HepG2 (cell line): ENCODE data around the gene RTEL1. TPM values are rescaled to one million over a fixed set of nuclear protein-coding genes. Genes with fewer than 3 reads are reported as not detected.
A peak's percentile ranks its signal among the peaks of the same experiment; 100 is the strongest.

Experiments
- AGO1 ChIP-seq: fragments of 200-400 bp; formaldehyde crosslinking; IDR thresholded peaks from 2 replicates; pipeline ENCODE4 v1.6.1; 2017; ENCODE audit warnings: mild to moderate bottlenecking, low read depth, low read length, moderate library complexity; ENCODE audit not compliant: poor library complexity, severe bottlenecking
- AKAP8 ChIP-seq: sonication (generic); formaldehyde crosslinking; IDR thresholded peaks from 2 replicates; pipeline ENCODE4 v1.5.1; 2020; ENCODE audit warnings: mild to moderate bottlenecking, missing genetic modification reagents
- ETV5 ChIP-seq: IDR thresholded peaks from 2 replicates; pipeline ENCODE4 v1.6.1; 2018; ENCODE audit warnings: missing biosample characterization, missing genetic modification reagents, inconsistent platforms, borderline replicate concordance
- JUNB ChIP-seq: sonication (generic); formaldehyde crosslinking; IDR thresholded peaks from 2 replicates; pipeline ENCODE4 v1.8.0; 2022; ENCODE audit warnings: missing genetic modification reagents, mild to moderate bottlenecking, borderline replicate concordance
- NFKBIZ ChIP-seq: IDR thresholded peaks from 2 replicates; pipeline ENCODE4 v1.6.1; 2018; ENCODE audit warnings: missing genetic modification reagents, missing compliant biosample characterization
- NFYB ChIP-seq: sonication (generic); formaldehyde crosslinking; IDR thresholded peaks from 2 replicates; pipeline ENCODE4 v1.4.0; 2020; ENCODE audit warnings: missing genetic modification reagents
- RCOR2 ChIP-seq: IDR thresholded peaks from 2 replicates; pipeline ENCODE4 v1.6.1; 2016; ENCODE audit warnings: missing biosample characterization, missing genetic modification reagents
- SMARCC2 ChIP-seq: fragments of 450-650 bp; IDR thresholded peaks from 2 replicates; pipeline ENCODE4 v1.6.1; 2017; ENCODE audit warnings: antibody characterized with exemption, mild to moderate bottlenecking
- ZBTB7B ChIP-seq: sonication (generic); formaldehyde crosslinking; IDR thresholded peaks from 2 replicates; pipeline ENCODE4 v1.4.0; 2020; ENCODE audit warnings: missing genetic modification reagents
- ZFAT ChIP-seq: sonication (generic); formaldehyde crosslinking; conservative IDR thresholded peaks from 2 replicates; pipeline ENCODE4 v1.8.1; 2023; ENCODE audit warnings: missing genetic modification reagents, inconsistent platforms
- ZNF326 ChIP-seq: sonication (generic); formaldehyde crosslinking; IDR thresholded peaks from 2 replicates; pipeline ENCODE4 v1.4.0; 2020; ENCODE audit warnings: missing genetic modification reagents, borderline replicate concordance
- ZNF569 ChIP-seq: sonication (generic); formaldehyde crosslinking; IDR thresholded peaks from 2 replicates; pipeline ENCODE4 v1.5.0; 2020; ENCODE audit warnings: mild to moderate bottlenecking, missing genetic modification reagents, moderate library complexity, borderline replicate concordance
- ZNF572 ChIP-seq: sonication (generic); formaldehyde crosslinking; IDR thresholded peaks from 2 replicates; pipeline ENCODE4 v1.5.1; 2020; ENCODE audit warnings: mild to moderate bottlenecking, missing genetic modification reagents
- ZNF788 ChIP-seq: sonication (generic); formaldehyde crosslinking; IDR thresholded peaks from 2 replicates; pipeline ENCODE4 v1.5.0; 2020; ENCODE audit warnings: mild to moderate bottlenecking, missing genetic modification reagents, borderline replicate concordance
- polyA plus RNA-seq, 8 experiments: library from polyadenylated mRNA; depleted of rRNA in 3 of 8; stranded (reverse) in 7 of 8; unstranded in 1 of 8; fragments of >200 nt; fragmentation: Illumina TruSeq in 4 of 8; extraction: Trizol in 4 of 8; gene quantifications; 2 replicates each; pipeline versions ENCODE4 v1.2.1 to v1.2.3, GENCODE V29; 2011 to 2016; ENCODE audit warnings: low read depth in 4 of 8, missing spikeins in 1 of 8, mixed read lengths in 1 of 8; ENCODE audit not compliant: insufficient read depth in 1 of 8
- total RNA-seq, 5 experiments: library from RNA; depleted of rRNA; stranded (reverse); fragments of >200 nt; fragmentation: Illumina TruSeq; extraction: Trizol; gene quantifications; 2 replicates each; pipeline ENCODE4 v1.2.3, GENCODE V29; 2016; ENCODE audit warnings: low read depth in 1 of 5
- TF ChIP-seq, protein P1 (sequence below): sonication (generic); formaldehyde crosslinking; conservative IDR thresholded peaks from 2 replicates; pipeline ENCODE4 v1.4.0; 2020; ENCODE audit warnings: missing genetic modification reagents
- TF ChIP-seq, protein P2 (sequence below): sonication (generic); formaldehyde crosslinking; IDR thresholded peaks from 2 replicates; pipeline ENCODE4 v1.4.0; 2020; ENCODE audit warnings: mild to moderate bottlenecking, missing genetic modification reagents
- TF ChIP-seq, protein P3 (sequence below): sonication (generic); formaldehyde crosslinking; IDR thresholded peaks from 2 replicates; pipeline ENCODE4 v1.8.1; 2022; ENCODE audit warnings: low read depth, mild to moderate bottlenecking, missing genetic modification reagents
- TF ChIP-seq, protein P4 (sequence below): IDR thresholded peaks from 2 replicates; pipeline ENCODE4 v1.6.1; 2016; ENCODE audit warnings: low read depth, control low read depth
- TF ChIP-seq, protein P5 (sequence below), 2 experiments: sonication (generic) in 1 of 2; formaldehyde crosslinking in 1 of 2; IDR thresholded peaks; 2 replicates each; pipeline versions ENCODE4 v1.4.0 to v1.6.1; 2018 to 2020; ENCODE audit warnings: missing genetic modification reagents in 2 of 2, borderline replicate concordance in 1 of 2, low read depth in 1 of 2, mild to moderate bottlenecking in 1 of 2, missing biosample characterization in 1 of 2

The RTEL1 gene
- total and polyA plus RNA-seq, 2 of the 13 experiments (the other 11 are each of a cell fraction or from before 2014, with no cell fraction given) = 21.8 to 36.4 TPM

DNA sequence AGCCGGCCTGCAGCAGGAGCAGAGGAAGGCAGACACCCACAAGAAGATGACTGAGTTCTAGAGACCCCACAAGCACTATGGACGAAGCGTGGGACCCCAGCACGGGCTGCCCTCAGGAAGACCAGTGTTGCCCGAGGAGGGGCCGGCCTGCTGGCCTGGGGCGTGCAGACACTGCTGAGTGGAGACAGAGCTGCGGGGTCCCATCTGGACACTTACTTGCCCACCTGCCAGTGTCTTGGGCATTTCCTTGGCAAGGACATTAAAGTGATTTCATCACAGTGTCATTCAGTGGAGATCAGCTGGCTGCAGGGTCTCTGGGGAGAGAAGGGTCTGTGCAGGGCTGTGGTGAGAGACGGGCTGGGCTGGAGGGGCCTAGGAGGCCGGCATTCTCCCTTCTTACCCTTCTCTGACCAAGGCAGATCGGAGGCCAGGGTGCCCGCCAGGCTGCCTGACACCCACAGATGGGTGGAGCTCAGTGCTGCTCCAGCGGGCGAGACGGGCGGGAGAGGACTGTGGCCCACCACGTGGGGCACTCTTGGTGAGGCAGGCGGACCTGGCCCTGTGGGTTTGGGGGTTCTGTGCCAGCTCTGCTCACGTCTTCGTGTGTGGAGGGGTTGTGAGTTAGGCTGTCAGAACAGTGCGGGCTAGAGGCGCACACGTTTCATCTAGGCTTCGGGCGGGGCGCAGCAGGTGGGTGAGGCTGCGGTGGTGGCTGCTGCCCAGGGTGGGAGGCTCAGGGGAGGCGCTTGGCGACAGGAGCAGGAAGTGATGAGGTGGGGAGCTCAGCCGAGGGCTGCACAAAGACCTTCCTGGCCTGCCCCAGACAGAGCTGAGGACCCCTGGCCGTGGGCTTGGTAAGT is 78.0 kb downstream of the RTEL1 start, which contains the start of gene LIME1 (continued):
- TF ChIP-seq ZNF569 (CRISPR knock-in tag) = no peak
- TF ChIP-seq NFYB (CRISPR knock-in tag) = no peak
- TF ChIP-seq, protein P1, sequence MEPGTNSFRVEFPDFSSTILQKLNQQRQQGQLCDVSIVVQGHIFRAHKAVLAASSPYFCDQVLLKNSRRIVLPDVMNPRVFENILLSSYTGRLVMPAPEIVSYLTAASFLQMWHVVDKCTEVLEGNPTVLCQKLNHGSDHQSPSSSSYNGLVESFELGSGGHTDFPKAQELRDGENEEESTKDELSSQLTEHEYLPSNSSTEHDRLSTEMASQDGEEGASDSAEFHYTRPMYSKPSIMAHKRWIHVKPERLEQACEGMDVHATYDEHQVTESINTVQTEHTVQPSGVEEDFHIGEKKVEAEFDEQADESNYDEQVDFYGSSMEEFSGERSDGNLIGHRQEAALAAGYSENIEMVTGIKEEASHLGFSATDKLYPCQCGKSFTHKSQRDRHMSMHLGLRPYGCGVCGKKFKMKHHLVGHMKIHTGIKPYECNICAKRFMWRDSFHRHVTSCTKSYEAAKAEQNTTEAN (CRISPR knock-in tag) = no peak
- TF ChIP-seq, protein P2, sequence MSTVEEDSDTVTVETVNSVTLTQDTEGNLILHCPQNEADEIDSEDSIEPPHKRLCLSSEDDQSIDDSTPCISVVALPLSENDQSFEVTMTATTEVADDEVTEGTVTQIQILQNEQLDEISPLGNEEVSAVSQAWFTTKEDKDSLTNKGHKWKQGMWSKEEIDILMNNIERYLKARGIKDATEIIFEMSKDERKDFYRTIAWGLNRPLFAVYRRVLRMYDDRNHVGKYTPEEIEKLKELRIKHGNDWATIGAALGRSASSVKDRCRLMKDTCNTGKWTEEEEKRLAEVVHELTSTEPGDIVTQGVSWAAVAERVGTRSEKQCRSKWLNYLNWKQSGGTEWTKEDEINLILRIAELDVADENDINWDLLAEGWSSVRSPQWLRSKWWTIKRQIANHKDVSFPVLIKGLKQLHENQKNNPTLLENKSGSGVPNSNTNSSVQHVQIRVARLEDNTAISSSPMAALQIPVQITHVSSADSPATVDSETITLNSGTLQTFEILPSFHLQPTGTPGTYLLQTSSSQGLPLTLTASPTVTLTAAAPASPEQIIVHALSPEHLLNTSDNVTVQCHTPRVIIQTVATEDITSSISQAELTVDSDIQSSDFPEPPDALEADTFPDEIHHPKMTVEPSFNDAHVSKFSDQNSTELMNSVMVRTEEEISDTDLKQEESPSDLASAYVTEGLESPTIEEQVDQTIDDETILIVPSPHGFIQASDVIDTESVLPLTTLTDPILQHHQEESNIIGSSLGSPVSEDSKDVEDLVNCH (CRISPR knock-in tag) = no peak
- 0 out of 2 replicates have a peak, but pooled peaks have one; percentile 37 for TF ChIP-seq ZNF788 (CRISPR knock-in tag)
- no peak for TF ChIP-seq SMARCC2
- no peak for TF ChIP-seq NFKBIZ
- TF ChIP-seq ZNF326 (CRISPR knock-in tag) = no peak
- TF ChIP-seq, protein P3, sequence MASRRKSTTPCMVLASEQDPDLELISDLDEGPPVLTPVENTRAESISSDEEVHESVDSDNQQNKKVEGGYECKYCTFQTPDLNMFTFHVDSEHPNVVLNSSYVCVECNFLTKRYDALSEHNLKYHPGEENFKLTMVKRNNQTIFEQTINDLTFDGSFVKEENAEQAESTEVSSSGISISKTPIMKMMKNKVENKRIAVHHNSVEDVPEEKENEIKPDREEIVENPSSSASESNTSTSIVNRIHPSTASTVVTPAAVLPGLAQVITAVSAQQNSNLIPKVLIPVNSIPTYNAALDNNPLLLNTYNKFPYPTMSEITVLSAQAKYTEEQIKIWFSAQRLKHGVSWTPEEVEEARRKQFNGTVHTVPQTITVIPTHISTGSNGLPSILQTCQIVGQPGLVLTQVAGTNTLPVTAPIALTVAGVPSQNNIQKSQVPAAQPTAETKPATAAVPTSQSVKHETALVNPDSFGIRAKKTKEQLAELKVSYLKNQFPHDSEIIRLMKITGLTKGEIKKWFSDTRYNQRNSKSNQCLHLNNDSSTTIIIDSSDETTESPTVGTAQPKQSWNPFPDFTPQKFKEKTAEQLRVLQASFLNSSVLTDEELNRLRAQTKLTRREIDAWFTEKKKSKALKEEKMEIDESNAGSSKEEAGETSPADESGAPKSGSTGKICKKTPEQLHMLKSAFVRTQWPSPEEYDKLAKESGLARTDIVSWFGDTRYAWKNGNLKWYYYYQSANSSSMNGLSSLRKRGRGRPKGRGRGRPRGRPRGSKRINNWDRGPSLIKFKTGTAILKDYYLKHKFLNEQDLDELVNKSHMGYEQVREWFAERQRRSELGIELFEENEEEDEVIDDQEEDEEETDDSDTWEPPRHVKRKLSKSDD = no peak; the same call in 1 of the 2 replicates
- TF ChIP-seq AKAP8 (CRISPR knock-in tag) = peak; percentile 77
- TF ChIP-seq JUNB = no peak
- TF ChIP-seq RCOR2 (CRISPR knock-in tag) = no peak
- peak; percentile 41 for TF ChIP-seq AGO1
- TF ChIP-seq ZNF572 (CRISPR knock-in tag) = 0 out of 2 replicates have a peak, but pooled peaks have one; percentile 52
- no peak for TF ChIP-seq ETV5
- no peak for TF ChIP-seq ZBTB7B (CRISPR knock-in tag)
- TF ChIP-seq, protein P4, sequence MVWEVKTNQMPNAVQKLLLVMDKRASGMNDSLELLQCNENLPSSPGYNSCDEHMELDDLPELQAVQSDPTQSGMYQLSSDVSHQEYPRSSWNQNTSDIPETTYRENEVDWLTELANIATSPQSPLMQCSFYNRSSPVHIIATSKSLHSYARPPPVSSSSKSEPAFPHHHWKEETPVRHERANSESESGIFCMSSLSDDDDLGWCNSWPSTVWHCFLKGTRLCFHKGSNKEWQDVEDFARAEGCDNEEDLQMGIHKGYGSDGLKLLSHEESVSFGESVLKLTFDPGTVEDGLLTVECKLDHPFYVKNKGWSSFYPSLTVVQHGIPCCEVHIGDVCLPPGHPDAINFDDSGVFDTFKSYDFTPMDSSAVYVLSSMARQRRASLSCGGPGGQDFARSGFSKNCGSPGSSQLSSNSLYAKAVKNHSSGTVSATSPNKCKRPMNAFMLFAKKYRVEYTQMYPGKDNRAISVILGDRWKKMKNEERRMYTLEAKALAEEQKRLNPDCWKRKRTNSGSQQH (CRISPR knock-in tag) = no peak
- TF ChIP-seq, protein P5, sequence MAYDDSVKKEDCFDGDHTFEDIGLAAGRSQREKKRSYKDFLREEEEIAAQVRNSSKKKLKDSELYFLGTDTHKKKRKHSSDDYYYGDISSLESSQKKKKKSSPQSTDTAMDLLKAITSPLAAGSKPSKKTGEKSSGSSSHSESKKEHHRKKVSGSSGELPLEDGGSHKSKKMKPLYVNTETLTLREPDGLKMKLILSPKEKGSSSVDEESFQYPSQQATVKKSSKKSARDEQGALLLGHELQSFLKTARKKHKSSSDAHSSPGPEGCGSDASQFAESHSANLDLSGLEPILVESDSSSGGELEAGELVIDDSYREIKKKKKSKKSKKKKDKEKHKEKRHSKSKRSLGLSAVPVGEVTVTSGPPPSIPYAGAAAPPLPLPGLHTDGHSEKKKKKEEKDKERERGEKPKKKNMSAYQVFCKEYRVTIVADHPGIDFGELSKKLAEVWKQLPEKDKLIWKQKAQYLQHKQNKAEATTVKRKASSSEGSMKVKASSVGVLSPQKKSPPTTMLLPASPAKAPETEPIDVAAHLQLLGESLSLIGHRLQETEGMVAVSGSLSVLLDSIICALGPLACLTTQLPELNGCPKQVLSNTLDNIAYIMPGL (CRISPR knock-in tag; IDR thresholded peaks at IDR 0.05; ENCODE audit: borderline replicate concordance in 1 of 2, low read depth in 1 of 2) = no peak
- no peak for TF ChIP-seq ZFAT
